ENCODE data around the gene ACAD11.

The ACAD11 gene

DNA sequence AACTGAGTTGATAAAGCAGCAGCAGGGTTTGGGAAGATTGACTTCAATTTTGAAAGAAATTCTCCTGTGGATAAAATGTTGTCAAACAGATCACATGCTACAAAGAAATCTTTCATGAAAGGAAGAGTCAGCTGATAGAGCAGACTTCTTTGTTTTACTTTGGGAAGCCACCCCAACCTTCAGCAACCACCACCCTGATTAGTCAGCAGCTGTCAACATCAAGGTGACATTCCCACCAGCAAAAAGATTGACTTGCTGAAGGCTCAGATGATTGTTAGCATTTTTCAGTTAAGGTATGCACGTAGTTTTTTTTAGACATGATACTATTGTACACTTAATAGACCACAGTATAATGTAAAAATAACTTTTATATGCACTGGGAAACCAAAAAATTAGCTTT, 150.1 kb downstream of the ACAD11 start:
- TF ChIP-seq POLR2A (IDR thresholded peaks at IDR 0.05; ENCODE audit: low read length) (no peak), GATA1 (IDR thresholded peaks at IDR 0.05; ENCODE audit: low read depth, low read length) (no peak)
- DNase-seq = no peak

DNA sequence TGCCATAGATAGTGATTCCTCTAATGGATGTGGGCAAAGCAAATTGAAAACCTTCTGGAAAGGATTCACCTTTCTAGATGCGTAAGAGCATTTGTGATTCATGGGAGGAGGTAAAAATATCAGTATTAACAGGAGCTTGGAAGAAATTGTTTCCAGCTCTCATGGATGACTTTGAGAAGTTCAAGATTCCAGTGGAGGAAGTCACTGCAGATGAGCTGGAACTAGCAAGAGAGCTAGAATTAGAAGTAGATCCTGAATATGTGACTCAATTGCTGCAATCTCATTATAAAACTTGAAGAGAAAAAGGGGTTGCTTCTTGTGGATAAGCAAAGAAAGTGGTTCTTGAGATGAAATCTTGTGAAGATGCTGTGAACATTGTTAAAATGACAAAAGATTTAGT, 150.5 kb downstream of the ACAD11 start:
- TF ChIP-seq GATA1 (IDR thresholded peaks at IDR 0.05; ENCODE audit: low read depth, low read length) = no peak
- TF ChIP-seq POLR2A (IDR thresholded peaks at IDR 0.05; ENCODE audit: low read length) = no peak
- DNase-seq = no peak
